ENCODE results near the gene KLF4. TPM values are rescaled to one million over a fixed set of nuclear protein-coding genes. Genes with fewer than 3 reads are reported as not detected.
A peak's percentile ranks its signal among the peaks of the same experiment; 100 is the strongest.

The KLF4 gene
- 100 to 1,000 TPM in 1 of 3 donors, 10 to 100 TPM in 2; 52.7 to 165 (median 53.4) TPM for total RNA-seq

DNA sequence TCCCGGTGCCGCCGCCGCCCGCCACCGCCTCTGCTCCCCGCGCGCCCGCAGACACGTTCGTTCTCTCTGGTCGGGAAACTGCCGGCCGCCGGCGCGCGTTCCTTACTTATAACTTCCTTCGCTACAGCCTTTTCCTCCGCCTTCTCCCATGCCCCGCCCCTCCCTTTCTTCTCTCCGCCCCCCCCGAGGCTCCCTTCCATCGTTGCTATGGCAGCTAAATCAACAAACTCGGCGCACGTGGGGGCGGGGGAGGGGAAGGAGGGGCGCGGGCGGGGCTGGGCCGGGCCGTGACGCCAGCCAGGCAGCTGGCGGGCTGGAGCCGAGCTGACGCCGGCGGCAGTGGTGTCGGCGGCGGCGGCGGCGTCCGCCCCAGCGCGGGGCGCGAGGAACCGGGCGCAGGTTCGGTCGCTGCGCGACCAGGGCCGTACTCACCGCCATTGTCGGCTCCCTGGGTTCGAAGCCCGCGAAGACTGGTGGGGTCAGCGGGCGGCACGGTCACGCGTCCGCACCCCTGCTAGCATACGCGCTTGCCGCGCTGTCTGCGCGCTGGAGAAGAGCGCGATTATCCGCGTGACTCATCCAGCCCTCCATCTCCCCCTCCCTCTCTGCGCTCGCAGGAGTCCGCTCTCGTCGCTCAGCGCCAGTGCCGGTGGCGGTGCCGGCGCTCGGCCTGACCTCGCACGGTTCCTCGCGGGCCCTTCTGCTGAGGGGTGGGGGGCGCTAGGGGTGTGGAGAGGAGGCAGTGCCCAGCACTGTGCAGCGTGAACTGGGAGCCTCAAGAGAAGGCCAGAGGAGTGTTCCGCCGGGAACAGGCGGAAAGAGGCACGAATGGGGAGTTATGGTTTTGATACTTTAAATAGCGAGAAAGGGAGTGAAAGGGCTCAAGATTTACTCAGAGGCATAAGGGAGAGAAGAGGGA, at the start of gene KLF4:
KLF4 (minus strand) TSS at position 83 of the 919 bp plus-strand sequence. CDS start 597 bp downstream, outside the sequence.
- peak within 1 kb of the TSS; percentile 68 to 93 (median 82) for H3K4me3 ChIP-seq
- H3K36me3 ChIP-seq: no peaks in the 10 kb centered on the region
- no peaks in the 10 kb centered on the region for H3K9me3 ChIP-seq
- H3K27me3 ChIP-seq: no peaks in the 10 kb centered on the region
- peak within 1 kb of the TSS; percentile 81 to 91 for H3K27ac ChIP-seq
- H3K4me1 ChIP-seq: no peaks in the 10 kb centered on the region
- peak; percentile 89 to 93 for DNase-seq (ENCODE audit: low spot score in 2 of 2)
- intact Hi-C loops (cut with DNase I; ENCODE audit: low total_unique reads): no loop called here
- TF ChIP-seq, protein P1, sequence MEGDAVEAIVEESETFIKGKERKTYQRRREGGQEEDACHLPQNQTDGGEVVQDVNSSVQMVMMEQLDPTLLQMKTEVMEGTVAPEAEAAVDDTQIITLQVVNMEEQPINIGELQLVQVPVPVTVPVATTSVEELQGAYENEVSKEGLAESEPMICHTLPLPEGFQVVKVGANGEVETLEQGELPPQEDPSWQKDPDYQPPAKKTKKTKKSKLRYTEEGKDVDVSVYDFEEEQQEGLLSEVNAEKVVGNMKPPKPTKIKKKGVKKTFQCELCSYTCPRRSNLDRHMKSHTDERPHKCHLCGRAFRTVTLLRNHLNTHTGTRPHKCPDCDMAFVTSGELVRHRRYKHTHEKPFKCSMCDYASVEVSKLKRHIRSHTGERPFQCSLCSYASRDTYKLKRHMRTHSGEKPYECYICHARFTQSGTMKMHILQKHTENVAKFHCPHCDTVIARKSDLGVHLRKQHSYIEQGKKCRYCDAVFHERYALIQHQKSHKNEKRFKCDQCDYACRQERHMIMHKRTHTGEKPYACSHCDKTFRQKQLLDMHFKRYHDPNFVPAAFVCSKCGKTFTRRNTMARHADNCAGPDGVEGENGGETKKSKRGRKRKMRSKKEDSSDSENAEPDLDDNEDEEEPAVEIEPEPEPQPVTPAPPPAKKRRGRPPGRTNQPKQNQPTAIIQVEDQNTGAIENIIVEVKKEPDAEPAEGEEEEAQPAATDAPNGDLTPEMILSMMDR (IDR thresholded peaks at IDR 0.05): no peak
- TF ChIP-seq POLR2A (IDR thresholded peaks at IDR 0.05) (no peak), POLR2AphosphoS5 (IDR thresholded peaks at IDR 0.05) (peak; percentile 81 to 96 (median 84))

DNA sequence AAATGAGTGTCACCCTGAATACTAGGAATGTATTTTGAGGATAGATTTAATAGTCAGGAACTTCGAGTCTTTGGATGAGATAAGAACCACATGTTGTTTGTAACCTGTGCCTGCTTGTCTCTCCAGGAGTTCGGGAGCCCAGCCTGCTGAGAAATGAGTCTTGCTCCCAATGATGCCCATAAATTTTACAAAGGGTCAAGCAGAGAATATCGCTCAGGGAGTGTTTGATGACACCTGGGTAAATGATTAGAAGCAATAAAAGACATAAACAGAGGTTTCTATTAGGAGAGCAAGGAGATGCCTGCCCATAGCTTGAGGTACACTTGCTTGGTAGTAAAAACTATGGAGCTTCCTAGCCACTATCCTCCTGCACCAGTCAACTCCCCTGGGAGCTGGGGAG, 46.9 kb upstream of the KLF4 start:
- TF ChIP-seq, protein P1 (IDR thresholded peaks at IDR 0.05): no peak
- no peak for TF ChIP-seq POLR2A (IDR thresholded peaks at IDR 0.05)
- no peak for TF ChIP-seq POLR2AphosphoS5 (IDR thresholded peaks at IDR 0.05)
- no peak overlapping the region for H3K27ac ChIP-seq
- H3K4me1 ChIP-seq: no peaks in the 10 kb centered on the region
- no peaks in the 10 kb centered on the region for H3K27me3 ChIP-seq
- H3K36me3 ChIP-seq: no peaks in the 10 kb centered on the region
- no peak overlapping the region for H3K4me3 ChIP-seq
- DNase-seq (ENCODE audit: low spot score in 2 of 2): no peak
- intact Hi-C loops (cut with DNase I; ENCODE audit: low total_unique reads): no loop called here
- H3K9me3 ChIP-seq: no peaks in the 10 kb centered on the region

DNA sequence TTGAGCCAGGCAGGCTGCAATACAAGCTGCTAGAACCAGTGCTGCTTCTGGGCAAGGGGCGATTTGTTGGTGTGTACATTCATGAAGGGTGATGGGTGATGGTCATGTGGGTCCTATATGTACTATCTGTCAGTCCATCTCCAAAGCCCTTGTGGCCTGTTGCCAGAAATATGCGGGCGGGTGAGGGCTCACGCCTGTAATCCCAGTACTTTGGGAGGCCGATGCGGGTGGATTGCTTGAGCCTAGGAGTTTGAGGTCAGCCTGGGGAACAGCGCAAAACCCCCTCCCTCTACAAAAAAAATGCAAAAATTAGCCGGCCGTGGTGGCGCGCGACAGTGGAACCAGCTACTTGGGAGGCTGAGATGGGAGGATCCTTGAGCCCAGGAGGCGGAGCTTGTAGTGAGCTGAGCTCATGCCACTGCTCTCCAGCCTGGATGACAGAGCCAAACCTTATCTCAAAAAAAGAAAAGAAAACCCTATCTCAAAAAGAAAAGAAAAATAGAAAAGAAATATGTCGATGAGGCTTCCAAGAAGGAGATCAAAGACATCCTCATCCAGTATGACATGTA, 45.0 kb upstream of the KLF4 start:
- DNase-seq (ENCODE audit: low spot score in 2 of 2): no peak
- TF ChIP-seq POLR2AphosphoS5 (IDR thresholded peaks at IDR 0.05) (no peak), POLR2A (IDR thresholded peaks at IDR 0.05) (no peak)
- TF ChIP-seq, protein P1 (IDR thresholded peaks at IDR 0.05): no peak
- H3K27ac ChIP-seq: no peak overlapping the region
- no peaks in the 10 kb centered on the region for H3K4me1 ChIP-seq
- H3K27me3 ChIP-seq: no peaks in the 10 kb centered on the region
- H3K4me3 ChIP-seq: no peak overlapping the region
- H3K9me3 ChIP-seq: no peaks in the 10 kb centered on the region
- H3K36me3 ChIP-seq: no peaks in the 10 kb centered on the region
- intact Hi-C loops (cut with DNase I; ENCODE audit: low total_unique reads): no loop called here

DNA sequence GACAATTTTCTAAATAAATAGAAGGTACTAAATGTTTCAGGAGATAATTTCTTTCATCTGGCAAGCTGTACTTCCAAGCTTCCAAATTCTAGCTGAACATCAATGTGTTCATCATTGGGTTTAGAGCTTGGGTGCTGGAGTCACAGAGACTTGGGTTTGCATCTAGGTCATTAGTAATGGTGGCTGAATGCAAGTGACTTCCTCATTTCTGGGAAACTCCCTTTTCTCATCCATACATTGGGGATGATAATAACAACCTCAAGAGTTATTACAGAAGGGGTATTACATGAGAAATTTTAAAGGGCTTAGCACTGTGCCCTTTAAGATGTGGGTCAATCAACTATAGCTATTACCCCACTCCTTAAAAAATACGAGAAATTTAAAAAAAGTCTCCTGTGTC, 41.1 kb upstream of the KLF4 start:
- Histone ChIP-seq H3K27me3 (no peaks in the 10 kb centered on the region), H3K9me3 (no peaks in the 10 kb centered on the region), H3K36me3 (no peaks in the 10 kb centered on the region), H3K4me1 (no peaks in the 10 kb centered on the region), H3K4me3 (no peak overlapping the region), H3K27ac (no peak overlapping the region)
- intact Hi-C loops (cut with DNase I; ENCODE audit: low total_unique reads): no loop called here
- no peak for DNase-seq (ENCODE audit: low spot score in 2 of 2)
- TF ChIP-seq POLR2AphosphoS5 (IDR thresholded peaks at IDR 0.05): no peak
- TF ChIP-seq POLR2A (IDR thresholded peaks at IDR 0.05): no peak
- TF ChIP-seq, protein P1 (IDR thresholded peaks at IDR 0.05): no peak

DNA sequence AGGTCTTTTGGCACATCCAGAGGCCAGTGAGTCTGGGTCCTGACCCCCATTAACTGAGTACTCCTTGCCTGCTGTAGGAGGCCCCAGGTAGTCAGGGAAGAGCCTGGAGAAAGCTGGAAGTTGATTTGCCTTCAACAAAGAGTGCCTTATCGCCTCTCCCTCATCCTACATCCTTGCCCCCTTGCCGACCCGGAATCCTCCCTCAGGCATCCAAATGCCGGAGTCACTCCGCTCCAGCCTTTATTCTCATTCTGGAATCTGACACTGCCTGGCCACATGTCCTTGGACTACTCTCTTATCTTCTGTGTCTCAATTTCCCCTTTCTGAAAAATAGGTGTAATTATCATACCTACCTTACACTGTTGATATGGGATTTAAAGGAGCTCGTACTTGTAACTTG, 39.1 kb upstream of the KLF4 start:
- no peak overlapping the region for H3K4me3 ChIP-seq
- no peak overlapping the region for H3K27ac ChIP-seq
- no peaks in the 10 kb centered on the region for H3K36me3 ChIP-seq
- no peaks in the 10 kb centered on the region for H3K9me3 ChIP-seq
- no peaks in the 10 kb centered on the region for H3K27me3 ChIP-seq
- no peaks in the 10 kb centered on the region for H3K4me1 ChIP-seq
- TF ChIP-seq POLR2A (IDR thresholded peaks at IDR 0.05) (no peak), POLR2AphosphoS5 (IDR thresholded peaks at IDR 0.05) (no peak)
- TF ChIP-seq, protein P1 (IDR thresholded peaks at IDR 0.05): no peak
- intact Hi-C loops (cut with DNase I; ENCODE audit: low total_unique reads): no loop called here
- DNase-seq (ENCODE audit: low spot score in 2 of 2): no peak
